ENCODE data around the gene UBE2D1.

Gene UBE2D1

GRCh38 chr10:58336242-58336641, 1.4 kb downstream of the UBE2D1 start:
- no peak for DNase-seq (ENCODE audit: low read depth in 1 of 2, low spot score in 1 of 2)

- DNase-seq (ENCODE audit: low read depth in 1 of 2, low spot score in 1 of 2): no peak
Observed at GRCh38 chr10:58341422-58341821, 6.6 kb downstream of the UBE2D1 start.

DNA sequence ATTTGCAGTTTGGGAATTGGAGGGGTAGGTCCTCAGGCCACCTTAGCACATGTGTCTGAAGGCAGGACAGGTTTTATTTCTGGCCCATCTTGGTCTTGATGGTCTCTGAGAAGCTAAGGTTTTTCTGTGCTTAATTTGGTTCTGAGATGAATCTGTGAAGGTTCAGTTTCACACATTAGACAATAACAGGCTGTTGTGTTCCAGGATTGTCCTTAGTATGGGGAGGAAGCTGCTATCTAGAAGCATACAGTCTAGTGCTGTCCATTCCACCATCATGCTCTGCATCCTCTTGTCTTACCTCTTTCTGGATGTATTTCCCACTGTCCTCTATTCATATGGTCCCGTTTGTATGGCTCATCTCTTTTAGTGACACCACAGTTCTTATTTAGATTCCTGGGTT, 7.1 kb downstream of the UBE2D1 start:
- no peak for DNase-seq (ENCODE audit: low read depth in 1 of 2, low spot score in 1 of 2)

- no peak for DNase-seq (ENCODE audit: low read depth in 1 of 2, low spot score in 1 of 2)
Observed at GRCh38 chr10:58347967-58348366, 13.2 kb downstream of the UBE2D1 start.

DNA sequence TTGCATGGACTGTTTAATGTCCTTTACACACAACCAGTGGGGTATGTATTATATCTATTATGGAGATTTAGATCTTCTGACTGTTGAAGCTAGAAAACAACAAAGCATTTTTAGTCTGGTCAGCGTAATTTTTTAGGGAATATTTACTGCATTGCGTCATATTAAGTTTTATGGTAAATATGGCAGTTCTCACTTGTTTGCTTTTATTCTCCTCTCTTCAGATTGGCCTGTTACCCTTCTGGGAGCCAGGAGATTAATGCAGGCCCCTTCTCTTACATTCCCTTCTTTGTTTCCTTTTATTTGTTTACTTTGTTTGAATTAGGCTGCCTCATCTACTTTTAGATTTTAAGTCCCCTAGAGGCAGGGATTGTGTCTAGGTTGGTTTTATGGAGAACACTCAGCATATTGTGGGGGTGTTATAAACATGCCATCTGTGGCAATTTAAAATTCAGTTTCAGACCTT, 13.8 kb downstream of the UBE2D1 start:
- DNase-seq (ENCODE audit: low read depth in 1 of 2, low spot score in 1 of 2): no peak

- no peak for DNase-seq (ENCODE audit: low read depth in 1 of 2, low spot score in 1 of 2)
Observed at GRCh38 chr10:58350023-58350422, 15.2 kb downstream of the UBE2D1 start.

GRCh38 chr10:58350619-58351323, 16.0 kb downstream of the UBE2D1 start:
- no peak for DNase-seq (ENCODE audit: low read depth in 1 of 2, low spot score in 1 of 2)

- DNase-seq (ENCODE audit: low read depth in 1 of 2, low spot score in 1 of 2): no peak
Observed at GRCh38 chr10:58351616-58352578, 17.1 kb downstream of the UBE2D1 start.

- no peak for DNase-seq (ENCODE audit: low read depth in 1 of 2, low spot score in 1 of 2)
Observed at GRCh38 chr10:58352956-58353610, 18.3 kb downstream of the UBE2D1 start.

- DNase-seq (ENCODE audit: low read depth in 1 of 2, low spot score in 1 of 2): no peak
Observed at GRCh38 chr10:58356756-58357155, 21.9 kb downstream of the UBE2D1 start.

DNA sequence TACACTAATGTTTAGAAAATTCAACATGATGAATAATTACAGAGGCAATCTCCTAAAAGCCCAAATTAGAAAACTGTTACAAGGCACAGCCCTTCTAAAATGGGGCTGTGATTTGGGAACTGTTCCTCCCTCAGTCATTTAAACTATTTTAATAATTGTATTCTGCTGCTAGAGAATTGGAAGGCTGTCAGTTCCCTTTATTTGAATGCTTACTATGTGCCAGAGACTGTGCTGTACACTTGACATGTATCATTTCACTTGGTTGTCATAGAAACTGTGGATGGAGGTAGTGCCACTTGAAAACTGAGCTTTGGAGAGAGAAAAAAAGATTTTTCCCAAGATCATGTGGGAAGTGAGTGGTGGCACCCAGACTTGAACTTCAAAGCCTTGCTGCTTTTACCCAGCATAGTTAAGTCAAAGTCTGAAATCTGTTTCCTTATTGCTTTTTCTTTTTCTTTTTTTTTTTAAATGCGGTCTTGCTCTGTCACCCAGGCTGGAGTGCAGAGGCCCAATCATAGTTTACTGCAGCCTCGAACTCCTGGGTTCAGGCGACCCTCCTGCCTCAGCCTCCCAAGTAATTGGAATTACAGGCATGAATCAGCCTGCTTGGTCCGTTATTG, 23.6 kb downstream of the UBE2D1 start:
- no peak for DNase-seq (ENCODE audit: low read depth in 1 of 2, low spot score in 1 of 2)

GRCh38 chr10:58358947-58359346, 24.1 kb downstream of the UBE2D1 start:
- DNase-seq (ENCODE audit: low read depth in 1 of 2, low spot score in 1 of 2): no peak

DNA sequence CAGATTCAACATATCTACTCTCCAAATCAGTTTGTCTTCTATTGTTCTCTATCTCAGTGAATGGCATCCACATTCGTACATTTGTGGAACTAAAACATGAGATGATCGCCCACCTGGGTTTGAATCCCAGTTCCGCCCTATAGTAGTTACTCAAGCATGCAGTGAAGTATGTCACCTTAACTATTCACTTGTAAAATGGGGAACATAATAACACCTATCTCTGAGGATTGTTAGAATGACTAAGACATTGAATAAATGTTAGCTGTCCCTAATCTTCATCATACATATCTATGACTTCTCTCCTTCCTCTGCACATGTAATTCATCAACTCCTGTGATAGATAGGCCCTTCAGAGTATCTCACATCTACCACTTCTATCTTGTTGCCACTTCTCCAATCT, 24.7 kb downstream of the UBE2D1 start:
- no peak for DNase-seq (ENCODE audit: low read depth in 1 of 2, low spot score in 1 of 2)

- no peak for DNase-seq (ENCODE audit: low read depth in 1 of 2, low spot score in 1 of 2)
Observed at GRCh38 chr10:58360412-58361004, 25.7 kb downstream of the UBE2D1 start.

- DNase-seq (ENCODE audit: low read depth in 1 of 2, low spot score in 1 of 2): no peak
Observed at GRCh38 chr10:58361353-58361752, 26.5 kb downstream of the UBE2D1 start.

GRCh38 chr10:58362027-58362789, 27.4 kb downstream of the UBE2D1 start:
- no peak for DNase-seq (ENCODE audit: low read depth in 1 of 2, low spot score in 1 of 2)

- DNase-seq (ENCODE audit: low read depth in 1 of 2, low spot score in 1 of 2): no peak
Observed at GRCh38 chr10:58367069-58367468, 32.3 kb downstream of the UBE2D1 start.

GRCh38 chr10:58371473-58371872, 36.7 kb downstream of the UBE2D1 start:
- DNase-seq (ENCODE audit: low read depth in 1 of 2, low spot score in 1 of 2): no peak

GRCh38 chr10:58372607-58373441, 38.0 kb downstream of the UBE2D1 start:
- DNase-seq (ENCODE audit: low read depth in 1 of 2, low spot score in 1 of 2): no peak
